ENCODE results near the gene ADGRV1.

DNA sequence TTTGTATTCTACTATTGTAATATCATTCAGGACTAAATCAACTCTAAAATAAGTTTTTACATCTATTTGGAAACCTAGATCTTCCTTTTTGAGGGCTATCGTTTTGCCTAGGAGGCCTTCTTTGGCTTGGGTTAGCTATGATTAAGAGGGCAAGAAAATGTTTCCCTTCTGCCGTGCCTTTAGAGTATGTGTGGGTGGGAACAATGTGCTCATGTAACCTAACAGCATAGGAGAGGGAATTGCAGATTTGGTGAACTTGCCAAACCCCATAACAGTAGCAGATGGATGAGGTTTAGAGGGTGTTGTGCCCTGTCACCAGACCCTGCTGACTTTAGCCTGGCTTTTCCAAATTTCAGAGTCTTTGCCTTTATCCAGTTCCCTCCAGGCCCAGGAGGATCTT lies 339.0 kb downstream of the ADGRV1 start:
- TF ChIP-seq CTCF (IDR thresholded peaks at IDR 0.05; ENCODE audit: insufficient read depth, low read length) (no peak), POLR2AphosphoS5 (IDR thresholded peaks at IDR 0.05; ENCODE audit: low read depth) (no peak)

Measured in HL-60 (cell line).